Measurements from ENCODE around the gene UBE2D4.
A peak's percentile ranks its signal among the peaks of the same experiment; 100 is the strongest.
"Not testable (repeated sequence)": the region's sequence is repeated elsewhere in the genome, so short reads cannot be mapped to it uniquely, and the experiment has no call there.

The UBE2D4 gene

GRCh38 chr7:43925984-43926797 is at the start of gene UBE2D4:
UBE2D4 (plus strand) TSS chr7:43926436; CDS start chr7:43926533, 97 bp downstream.
- peak; percentile 74 to 82 for DNase-seq (ENCODE audit: low read depth in 2 of 2)

- no peak for DNase-seq (ENCODE audit: low read depth in 2 of 2)
Measured at GRCh38 chr7:43876976-43877745, 49.1 kb upstream of the UBE2D4 start.

- DNase-seq (ENCODE audit: low read depth in 2 of 2), result no peak
Measured at GRCh38 chr7:43877968-43878864, 48.0 kb upstream of the UBE2D4 start.

GRCh38 chr7:43878867-43879266 is 47.4 kb upstream of the UBE2D4 start:
- no peak for DNase-seq (ENCODE audit: low read depth in 2 of 2)

- DNase-seq (ENCODE audit: low read depth in 2 of 2), result no peak
Measured at GRCh38 chr7:43879477-43879876, 46.8 kb upstream of the UBE2D4 start.

GRCh38 chr7:43880596-43880995 is 45.6 kb upstream of the UBE2D4 start:
- DNase-seq (ENCODE audit: low read depth in 2 of 2), result no peak

- DNase-seq (ENCODE audit: low read depth in 2 of 2), result no peak
Measured at GRCh38 chr7:43884209-43884608, 42.0 kb upstream of the UBE2D4 start.

- DNase-seq (ENCODE audit: low read depth in 2 of 2), result no peak
Measured at GRCh38 chr7:43884617-43885016, 41.6 kb upstream of the UBE2D4 start.

- DNase-seq (ENCODE audit: low read depth in 2 of 2), result no peak
Measured at GRCh38 chr7:43888993-43889945, 37.0 kb upstream of the UBE2D4 start.

GRCh38 chr7:43890468-43890867 is 35.8 kb upstream of the UBE2D4 start:
- DNase-seq (ENCODE audit: low read depth in 2 of 2), result no peak

- DNase-seq (ENCODE audit: low read depth in 2 of 2), result no peak
Measured at GRCh38 chr7:43891069-43891955, 34.9 kb upstream of the UBE2D4 start.

- no peak for DNase-seq (ENCODE audit: low read depth in 2 of 2)
Measured at GRCh38 chr7:43895847-43896415, 30.3 kb upstream of the UBE2D4 start.

- DNase-seq (ENCODE audit: low read depth in 2 of 2), result not testable (repeated sequence)
Measured at GRCh38 chr7:43898571-43898970, 27.7 kb upstream of the UBE2D4 start.

GRCh38 chr7:43902542-43903054 is 23.6 kb upstream of the UBE2D4 start:
- DNase-seq (ENCODE audit: low read depth in 2 of 2), result no peak

- no peak for DNase-seq (ENCODE audit: low read depth in 2 of 2)
Measured at GRCh38 chr7:43904533-43905208, 21.6 kb upstream of the UBE2D4 start.

GRCh38 chr7:43905209-43905946 is 20.9 kb upstream of the UBE2D4 start:
- DNase-seq (ENCODE audit: low read depth in 2 of 2), result no peak

- DNase-seq (ENCODE audit: low read depth in 2 of 2), result no peak
Measured at GRCh38 chr7:43905956-43906330, 20.3 kb upstream of the UBE2D4 start.

All from activated CD8-positive, alpha-beta memory T cell treated with anti-CD3 and anti-CD28 coated beads for 4 hours (primary cell).